Activated CD8-positive, alpha-beta T cell treated with anti-CD3 and anti-CD28 coated beads, Interleukin-2, amount 10 ng/mL, durations not matched to agents 7 days and 5 days (primary cell): ENCODE measurements around the gene CDC42EP3. TPM values are rescaled to one million over a fixed set of nuclear protein-coding genes. Genes with fewer than 3 reads are reported as not detected.
A peak's percentile ranks its signal among the peaks of the same experiment; 100 is the strongest.

Experiments
- ATAC-seq: fragments of 150-1000 bp; cut with Tn5 transposase; one replicate; pipeline ENCODE4 v1.10.0; 2021; ENCODE audit warnings: moderate library complexity
- CTCF ChIA-PET: fragments of 350-600 bp; sonication (Branson Sonifier 250); formaldehyde crosslinking; loops from one replicate; lab custom pipeline; 2021; ENCODE audit warnings: antibody characterized with exemption; lab: Charles Lee
- POLR2A ChIA-PET: fragments of 350-600 bp; sonication (Branson Sonifier 250); formaldehyde crosslinking; loops from one replicate; lab custom pipeline; 2021; ENCODE audit warnings: antibody characterized with exemption; lab: Charles Lee
- DNase-seq: peaks from one replicate; pipeline ENCODE4 v3.0.0-alpha.2; 2020
- H3K27ac Mint-ChIP-seq: one replicate; pipeline ENCODE4 v1.8.0; 2021; ENCODE audit warnings: mild to moderate bottlenecking, mixed read lengths
- H3K27me3 Mint-ChIP-seq: one replicate; pipeline ENCODE4 v1.8.0; 2021; ENCODE audit warnings: low read depth, mixed read lengths
- H3K36me3 Mint-ChIP-seq: one replicate; pipeline ENCODE4 v1.8.0; 2021; ENCODE audit warnings: low read depth, mixed read lengths
- H3K4me1 Mint-ChIP-seq: one replicate; pipeline ENCODE4 v1.8.0; 2021; ENCODE audit warnings: low read depth, mixed read lengths
- H3K4me3 Mint-ChIP-seq: one replicate; pipeline ENCODE4 v1.8.0; 2021; ENCODE audit warnings: mild to moderate bottlenecking, mixed read lengths
- H3K9me3 Mint-ChIP-seq: one replicate; pipeline ENCODE4 v1.8.0; 2022; ENCODE audit warnings: mixed read lengths; ENCODE audit not compliant: insufficient read depth
- total RNA-seq, 2 experiments: library from RNA; stranded (reverse); gene quantifications; one replicate each; pipeline ENCODE4 v1.2.3, GENCODE V29; 2021

The CDC42EP3 gene
- total RNA-seq, 2 experiments from 2014 or later, result 30.1 to 33.2 TPM

- DNase-seq (no peak), ATAC-seq (peak; percentile 29)
- Mint-ChIP-seq H3K27me3 (no peaks in the 10 kb centered on the region), H3K9me3 (peaks cover 17% of the 10 kb centered on the region), H3K36me3 (peaks cover 77% of the 10 kb centered on the region), H3K4me1 (peaks cover 65% of the 10 kb centered on the region), H3K4me3 (no peak overlapping the region), H3K27ac (peak overlapping the region; percentile 79)
- CTCF ChIA-PET, result interaction anchor here (0.8 to 1.8 kb wide), 3 partner anchors 110 to 232 kb away, joined by 3 to 7 read pairs (median 3); no protein-coding TSS in a partner anchor
- POLR2A ChIA-PET, result interaction anchor here (0.6 to 1.2 kb wide), 4 partner anchors 29 to 678 kb away, joined by 3 to 4 read pairs (median 3); no protein-coding TSS in a partner anchor
These were observed 26.1 kb downstream of the CDC42EP3 start for GRCh38 chr2:37645362-37645761.

GRCh38 chr2:37644191-37644590 lies 27.3 kb downstream of the CDC42EP3 start:
- ChIA-PET POLR2A (interaction anchor here (1.3 kb wide), 1 partner anchor 9 kb away, joined by 3 read pairs; no protein-coding TSS in a partner anchor), CTCF (interaction anchor here (0.9 to 1.6 kb wide), 4 partner anchors 17 to 249 kb away, joined by 3 read pairs; no protein-coding TSS in a partner anchor)
- peaks cover 17% of the 10 kb centered on the region for H3K9me3 Mint-ChIP-seq
- H3K27me3 Mint-ChIP-seq, result no peaks in the 10 kb centered on the region
- peaks cover 58% of the 10 kb centered on the region for H3K4me1 Mint-ChIP-seq
- H3K27ac Mint-ChIP-seq, result peak overlapping the region; percentile 48
- no peak overlapping the region for H3K4me3 Mint-ChIP-seq
- no peak for DNase-seq
- no peak for ATAC-seq
- peaks cover 80% of the 10 kb centered on the region for H3K36me3 Mint-ChIP-seq

GRCh38 chr2:37643730-37644078 lies 27.7 kb downstream of the CDC42EP3 start:
- POLR2A ChIA-PET, result interaction anchor here (1.3 kb wide), 1 partner anchor 10 kb away, joined by 3 read pairs; no protein-coding TSS in a partner anchor
- Mint-ChIP-seq H3K36me3 (peaks cover 79% of the 10 kb centered on the region), H3K27ac (no peak overlapping the region), H3K27me3 (no peaks in the 10 kb centered on the region), H3K4me3 (no peak overlapping the region), H3K9me3 (peaks cover 15% of the 10 kb centered on the region), H3K4me1 (peaks cover 54% of the 10 kb centered on the region)
- CTCF ChIA-PET, result interaction anchor here (0.9 to 1.6 kb wide), 4 partner anchors 18 to 248 kb away, joined by 3 read pairs; no protein-coding TSS in a partner anchor
- ATAC-seq (no peak), DNase-seq (no peak)

GRCh38 chr2:37642907-37643729 lies 28.3 kb downstream of the CDC42EP3 start:
- peaks cover 11% of the 10 kb centered on the region for H3K9me3 Mint-ChIP-seq
- H3K4me1 Mint-ChIP-seq, result peaks cover 48% of the 10 kb centered on the region
- no peak for DNase-seq
- no peak overlapping the region for H3K4me3 Mint-ChIP-seq
- H3K36me3 Mint-ChIP-seq, result peaks cover 73% of the 10 kb centered on the region
- H3K27ac Mint-ChIP-seq, result no peak overlapping the region
- ChIA-PET CTCF (interaction anchor here (0.8 to 1.6 kb wide), 7 partner anchors 13 to 247 kb away, joined by 3 to 4 read pairs (median 3); no protein-coding TSS in a partner anchor), POLR2A (interaction anchor here (1.3 kb wide), 1 partner anchor 10 kb away, joined by 3 read pairs; no protein-coding TSS in a partner anchor)
- no peaks in the 10 kb centered on the region for H3K27me3 Mint-ChIP-seq
- no peak for ATAC-seq

GRCh38 chr2:37641582-37642171 lies 29.8 kb downstream of the CDC42EP3 start:
- Mint-ChIP-seq H3K27ac (no peak overlapping the region), H3K36me3 (peaks cover 59% of the 10 kb centered on the region), H3K27me3 (no peaks in the 10 kb centered on the region), H3K4me3 (no peak overlapping the region), H3K9me3 (peaks cover 9% of the 10 kb centered on the region), H3K4me1 (peaks cover 37% of the 10 kb centered on the region)
- ChIA-PET POLR2A (no interaction called here), CTCF (interaction anchor here (0.7 kb wide), 1 partner anchor 42 kb away, joined by 3 read pairs; no protein-coding TSS in a partner anchor)
- ATAC-seq (no peak), DNase-seq (no peak)

DNA sequence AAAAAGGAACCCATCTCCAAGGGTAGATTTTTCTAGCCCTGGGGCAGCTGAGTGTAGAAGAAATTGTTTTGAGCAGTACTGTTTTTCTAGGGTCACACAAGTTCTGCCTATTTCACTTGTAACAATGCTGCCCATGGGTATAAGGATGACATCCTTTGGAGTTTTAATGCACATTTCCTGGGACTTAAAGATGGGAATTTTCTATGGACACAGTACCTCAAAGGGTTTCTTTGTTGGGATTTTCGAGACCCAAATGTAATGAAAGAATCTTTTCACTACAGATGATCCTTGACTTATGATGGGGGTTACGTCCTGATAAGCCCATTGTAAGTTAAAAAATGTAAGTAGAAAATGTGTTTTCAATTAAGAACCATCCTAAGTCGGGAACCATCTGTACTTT lies 31.8 kb downstream of the CDC42EP3 start:
- Mint-ChIP-seq H3K9me3 (peaks cover 9% of the 10 kb centered on the region), H3K27me3 (no peaks in the 10 kb centered on the region), H3K36me3 (peaks cover 47% of the 10 kb centered on the region), H3K4me3 (no peak overlapping the region), H3K27ac (no peak overlapping the region), H3K4me1 (peaks cover 41% of the 10 kb centered on the region)
- CTCF ChIA-PET, result no interaction called here
- ATAC-seq (no peak), DNase-seq (no peak)
- POLR2A ChIA-PET, result no interaction called here

DNA sequence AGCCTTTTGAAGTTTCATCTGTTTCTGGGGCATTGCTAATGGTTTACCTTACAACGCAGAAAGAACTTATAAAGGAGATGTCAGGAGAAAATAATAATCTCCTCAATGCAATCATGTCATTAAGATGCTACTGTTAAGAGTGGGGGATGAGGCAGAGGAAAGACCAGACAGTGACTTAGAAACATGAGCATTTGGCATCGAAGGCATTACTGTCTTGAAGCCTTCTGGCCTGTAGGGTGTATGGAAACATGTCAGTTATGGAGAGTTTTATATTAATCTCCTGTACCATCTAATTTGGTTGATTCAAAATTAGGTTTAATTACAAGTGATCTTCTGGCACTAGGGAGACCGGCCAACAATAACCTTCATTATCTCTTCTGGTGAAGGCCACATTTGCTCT lies 32.5 kb downstream of the CDC42EP3 start:
- ChIA-PET CTCF (no interaction called here), POLR2A (no interaction called here)
- ATAC-seq (no peak), DNase-seq (no peak)
- peaks cover 9% of the 10 kb centered on the region for H3K9me3 Mint-ChIP-seq
- no peaks in the 10 kb centered on the region for H3K27me3 Mint-ChIP-seq
- H3K27ac Mint-ChIP-seq, result no peak overlapping the region
- H3K4me1 Mint-ChIP-seq, result peaks cover 42% of the 10 kb centered on the region
- H3K4me3 Mint-ChIP-seq, result no peak overlapping the region
- peaks cover 43% of the 10 kb centered on the region for H3K36me3 Mint-ChIP-seq

- Mint-ChIP-seq H3K27me3 (no peaks in the 10 kb centered on the region), H3K4me3 (no peak overlapping the region), H3K27ac (no peak overlapping the region), H3K4me1 (peaks cover 43% of the 10 kb centered on the region), H3K36me3 (peaks cover 33% of the 10 kb centered on the region), H3K9me3 (peaks cover under 1% of the 10 kb centered on the region)
- ATAC-seq, result no peak
- no peak for DNase-seq
- CTCF ChIA-PET, result no interaction called here
- POLR2A ChIA-PET, result no interaction called here
These were observed 33.5 kb downstream of the CDC42EP3 start for GRCh38 chr2:37637985-37638384.

DNA sequence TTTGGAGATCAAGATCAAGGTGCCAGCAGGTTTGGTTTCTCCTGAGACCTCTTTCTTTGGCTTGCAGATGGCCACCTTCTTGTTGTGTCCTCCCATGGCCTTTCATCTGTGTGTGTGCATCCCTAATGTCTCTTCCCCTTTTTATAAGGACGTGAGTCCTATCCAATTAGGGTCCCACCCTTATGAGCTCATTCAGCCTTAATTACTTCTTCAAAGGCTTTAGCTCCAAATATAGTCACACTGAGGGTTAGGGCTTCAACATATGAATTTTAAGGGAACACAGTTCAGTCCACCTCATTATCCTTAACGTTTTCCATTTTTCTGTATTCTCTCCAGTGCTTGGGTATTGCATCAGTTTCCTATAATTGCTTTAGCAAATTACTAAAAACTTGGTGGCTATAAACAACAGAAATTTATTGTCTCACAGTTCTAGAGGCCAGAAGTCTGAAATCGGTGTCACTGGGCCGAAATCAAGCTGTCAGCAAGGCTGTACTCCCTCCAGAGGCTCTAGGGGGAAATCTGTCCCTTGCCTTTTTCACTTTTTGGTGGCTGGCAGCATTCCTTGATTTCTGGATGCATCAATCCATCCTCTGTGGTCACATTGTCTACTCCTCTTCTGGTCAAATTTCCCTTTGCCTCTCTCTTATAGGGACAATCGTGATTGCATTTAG lies 34.1 kb downstream of the CDC42EP3 start:
- Mint-ChIP-seq H3K27me3 (no peaks in the 10 kb centered on the region), H3K27ac (no peak overlapping the region), H3K4me3 (no peak overlapping the region), H3K4me1 (peaks cover 40% of the 10 kb centered on the region), H3K36me3 (peaks cover 28% of the 10 kb centered on the region), H3K9me3 (no peaks in the 10 kb centered on the region)
- POLR2A ChIA-PET, result no interaction called here
- DNase-seq, result no peak
- CTCF ChIA-PET, result no interaction called here
- ATAC-seq, result no peak

DNA sequence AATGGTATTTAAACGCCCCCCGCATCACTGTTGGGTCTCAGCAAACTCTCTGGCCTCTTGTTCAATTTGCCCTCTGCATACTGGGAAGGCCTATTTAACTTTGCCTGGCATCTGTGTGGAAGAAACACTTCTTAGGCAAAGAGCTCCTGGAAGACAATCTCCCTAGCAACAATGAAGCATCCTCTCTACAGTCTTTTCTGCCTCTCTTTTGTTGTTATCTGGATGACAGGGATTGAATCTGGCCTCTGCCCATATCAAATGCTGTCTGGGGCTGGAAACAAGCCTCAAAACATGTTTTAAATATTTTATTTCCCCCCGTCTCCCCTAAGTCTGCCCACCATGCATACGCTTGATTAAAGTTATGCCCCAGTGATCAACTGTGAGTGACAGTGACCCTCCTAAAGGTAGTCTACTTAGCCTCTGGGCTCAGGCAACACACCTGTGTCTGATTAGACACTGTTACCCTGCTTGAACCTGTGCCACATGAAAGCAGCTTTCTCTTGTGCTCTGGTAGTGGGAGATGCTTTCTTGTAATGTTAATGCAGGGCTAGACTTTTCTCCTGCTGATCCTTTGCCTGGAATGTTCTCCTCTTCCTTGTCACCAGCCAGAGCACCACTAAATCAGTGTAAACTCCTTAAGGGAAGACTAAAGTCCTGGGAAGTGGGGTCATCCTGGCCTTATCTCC lies 34.9 kb downstream of the CDC42EP3 start:
- CTCF ChIA-PET, result no interaction called here
- Mint-ChIP-seq H3K9me3 (no peaks in the 10 kb centered on the region), H3K4me3 (no peak overlapping the region), H3K27me3 (no peaks in the 10 kb centered on the region), H3K27ac (peak overlapping the region; percentile 76), H3K36me3 (peaks cover 20% of the 10 kb centered on the region), H3K4me1 (peaks cover 40% of the 10 kb centered on the region)
- POLR2A ChIA-PET, result interaction anchor here (0.6 kb wide), 1 partner anchor 10 kb away, joined by 3 read pairs; no protein-coding TSS in a partner anchor
- no peak for DNase-seq
- ATAC-seq, result no peak
